Psoas muscle (tissue), 8 donors: ENCODE results near the gene IFNA7. TPM values are rescaled to one million over a fixed set of nuclear protein-coding genes. Genes with fewer than 3 reads are reported as not detected.

Experiments used
- ATAC-seq, 4 donors: fragments of 200-7000 bp; cut with Tn5 transposase; one replicate each; pipeline ENCODE4 v1.9.1; 2020; ENCODE audit warnings: moderate library complexity in 3 of 4, mild to moderate bottlenecking in 2 of 4
- DNase-seq, 2 donors: peaks; one replicate each; pipeline ENCODE4 v3.0.0-alpha.2; 2020
- H3K27ac ChIP-seq: fragments of 200-600 bp; one replicate; pipeline ENCODE4 v1.8.0; 2022
- H3K27me3 ChIP-seq, 3 donors: fragments of 200-600 bp in 1 of 3; one replicate each; pipeline versions ENCODE4 v1.6.1 to v1.8.0; 2013 to 2022; ENCODE audit warnings: low read length in 2 of 3, mild to moderate bottlenecking in 2 of 3, moderate library complexity in 1 of 3; ENCODE audit not compliant: insufficient read depth in 3 of 3
- H3K36me3 ChIP-seq, 2 donors: fragments of 200-600 bp in 1 of 2; one replicate each; pipeline versions ENCODE4 v1.6.1 to v1.8.0; 2013 to 2022; ENCODE audit warnings: low read depth in 1 of 2, mild to moderate bottlenecking in 1 of 2, moderate library complexity in 1 of 2; ENCODE audit not compliant: insufficient read depth in 1 of 2
- H3K4me1 ChIP-seq: fragments of 200-600 bp; one replicate; pipeline ENCODE4 v1.8.0; 2022
- H3K4me3 ChIP-seq: fragments of 200-600 bp; one replicate; pipeline ENCODE4 v1.8.0; 2022; ENCODE audit warnings: mild to moderate bottlenecking
- H3K9me3 ChIP-seq: fragments of 200-600 bp; one replicate; pipeline ENCODE4 v1.8.0; 2022
- CTCF ChIP-seq: fragments of 200-600 bp; IDR thresholded peaks from one replicate; pipeline ENCODE4 v1.8.0; 2022; ENCODE audit warnings: antibody characterized with exemption
- WGBS, 3 donors: extraction: QIAGEN DNeasy Blood & Tissue Kit; methylation state at CpG; one replicate each; pipeline versions ENCODE4 v1.1.6 to v1.1.7; 2013; 5-methylcytosine and 5-hydroxymethylcytosine counted together
- intact Hi-C, 2 donors: fragments of 100-400 bp; cut with DNase I; formaldehyde crosslinking; loops; one replicate each; pipeline versions ENCODE4 v1.11.0 to v1.14.2; 2022
- polyA plus RNA-seq, 3 donors: library from polyadenylated mRNA; stranded (reverse); fragments of 200-250 nt; gene quantifications; one replicate each; pipeline ENCODE4 v1.2.3, GENCODE V29; 2013
- total RNA-seq, 4 donors: library from RNA; stranded (reverse); fragmentation: NEBNext Ultra II Directional in 2 of 4; extraction: Animal tissue kit (Norgen Biotek cat#: 25700) in 2 of 4; gene quantifications; one replicate each; pipeline versions ENCODE4 v1.2.1 to v1.2.4, GENCODE V29; 2021 to 2023
- donor health status: healthy with polysubstance abuse.
- donor health status: DM: no; HTN: no; CAD: no; lungs with moderate emphysema.
- donor health status: Bipolar disorder and iron deficiency.
- donor health status: healthy.
- donor health status: DM: yes; HTN: yes; CAD: no.
- donor health status: DM: no; HTN: no; CAD: no.
- donor health status: DM: no; HTN: no; CAD: no.
- donor health status: DM: yes; HTN: yes; CAD: no.

The IFNA7 gene
- total and polyA plus RNA-seq, 7 donors: not detected

- H3K27ac ChIP-seq: no peak overlapping the region
- H3K4me3 ChIP-seq: no peak overlapping the region
- no peak for TF ChIP-seq CTCF
- intact Hi-C loops: no loop called here
- H3K27me3 ChIP-seq: no peaks in the 10 kb centered on the region
- H3K9me3 ChIP-seq: no peaks in the 10 kb centered on the region
- no peaks in the 10 kb centered on the region for H3K36me3 ChIP-seq
- ATAC-seq: no peak
- H3K4me1 ChIP-seq: no peaks in the 10 kb centered on the region
- DNase-seq: no peak
- 30 to 41% (median 40%) methylated on average over 1 of the region's 1 CpG for WGBS, 3 donors
Observed at GRCh38 chr9:21160178-21160577, 41.8 kb downstream of the IFNA7 start.

GRCh38 chr9:21155501-21155900 lies 46.5 kb downstream of the IFNA7 start:
- Histone ChIP-seq H3K9me3 (no peaks in the 10 kb centered on the region), H3K4me3 (no peak overlapping the region), H3K27ac (no peak overlapping the region), H3K4me1 (no peaks in the 10 kb centered on the region), H3K27me3 (no peaks in the 10 kb centered on the region), H3K36me3 (no peaks in the 10 kb centered on the region)
- intact Hi-C loops: no loop called here
- DNase-seq (no peak), ATAC-seq (no peak)
- TF ChIP-seq CTCF: no peak
- WGBS, 3 donors: 38 to 44% (median 43%) methylated on average over 2 of the region's 2 CpGs

DNA sequence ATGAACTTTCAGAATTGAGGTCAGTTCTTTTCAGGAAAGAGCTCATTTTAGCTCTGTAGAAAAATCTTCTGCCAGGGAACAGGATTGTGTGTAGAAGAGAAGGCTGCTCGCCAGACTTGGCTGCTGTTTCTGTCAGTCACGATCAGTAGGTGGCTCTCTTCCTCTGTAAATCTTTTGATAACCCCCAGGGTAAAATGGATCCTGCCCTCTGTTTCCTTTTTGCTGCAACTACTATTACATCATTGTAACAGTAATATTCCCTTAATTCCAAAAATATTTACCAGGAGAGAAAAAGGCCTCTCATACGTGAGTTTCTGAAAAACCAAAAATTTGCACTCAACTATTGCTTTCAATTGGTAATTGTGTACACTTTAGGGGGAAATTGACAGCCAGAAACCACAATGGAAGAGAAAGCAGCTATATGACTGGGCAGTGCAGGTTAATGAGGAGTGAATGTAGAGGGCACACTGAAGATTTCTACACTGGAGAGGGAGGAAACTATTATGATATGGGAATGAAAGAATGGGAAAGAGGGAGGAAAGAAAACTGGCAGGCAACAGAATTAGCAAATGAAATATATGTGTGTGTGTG lies 47.9 kb downstream of the IFNA7 start:
- Histone ChIP-seq H3K4me1 (no peaks in the 10 kb centered on the region), H3K27me3 (no peaks in the 10 kb centered on the region), H3K36me3 (no peaks in the 10 kb centered on the region), H3K27ac (no peak overlapping the region), H3K4me3 (no peak overlapping the region), H3K9me3 (no peaks in the 10 kb centered on the region)
- intact Hi-C loops: no loop called here
- DNase-seq: no peak
- 6 to 9% (median 7%) methylated on average over 3 of the region's 3 CpGs for WGBS, 3 donors
- no peak for TF ChIP-seq CTCF
- no peak for ATAC-seq

DNA sequence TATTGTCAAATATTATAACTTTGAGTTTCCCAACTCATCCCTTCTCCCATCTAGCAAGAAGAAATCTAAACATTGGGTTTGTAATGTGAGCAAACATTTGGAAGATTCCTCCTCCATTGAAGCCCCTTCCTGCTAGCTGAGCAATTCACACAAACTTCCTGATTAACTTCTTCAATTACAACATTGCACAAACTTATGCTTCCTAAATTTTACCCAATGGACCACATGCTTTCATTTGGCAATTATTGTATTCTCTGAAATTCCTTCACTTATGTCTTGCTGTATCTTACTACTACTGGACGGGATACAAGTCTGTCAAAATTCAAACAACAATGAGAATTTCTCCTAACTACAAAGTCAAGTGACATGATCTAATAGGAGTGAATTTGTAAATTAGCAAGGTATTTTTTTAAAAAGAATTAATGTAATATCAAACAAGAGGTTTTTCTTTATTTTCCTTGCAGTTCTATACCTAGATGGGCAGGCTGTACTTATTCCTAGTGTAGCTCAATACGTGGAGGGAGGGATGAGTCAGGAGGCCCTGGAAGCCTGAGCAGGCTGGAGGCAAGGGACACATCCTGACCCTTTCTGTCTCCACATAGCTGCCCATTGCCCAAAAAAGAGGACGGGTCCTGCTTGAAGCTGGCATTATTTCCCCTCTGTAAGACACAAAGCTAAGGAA lies 48.5 kb downstream of the IFNA7 start:
- Histone ChIP-seq H3K9me3 (no peaks in the 10 kb centered on the region), H3K36me3 (no peaks in the 10 kb centered on the region), H3K27me3 (no peaks in the 10 kb centered on the region), H3K4me1 (no peaks in the 10 kb centered on the region), H3K4me3 (no peak overlapping the region), H3K27ac (no peak overlapping the region)
- DNase-seq (no peak), ATAC-seq (no peak)
- no peak for TF ChIP-seq CTCF
- intact Hi-C loops: no loop called here
- 31 to 34% (median 31%) methylated on average over 3 of the region's 3 CpGs for WGBS, 3 donors

Other genes starting within 250 kb of the IFNA7 start
- under 1 TPM; 0.23 to 0.52 (median 0.38) TPM for gene HACD4, start 170.6 kb downstream of the IFNA7 start, total RNA-seq
- gene HACD4, start 170.6 kb downstream of the IFNA7 start, polyA plus RNA-seq: under 1 TPM; 0.16 to 0.21 (median 0.16) TPM
- gene IFNB1, start 124.3 kb downstream of the IFNA7 start, total RNA-seq: not detected
- not detected for gene IFNB1, start 124.3 kb downstream of the IFNA7 start, polyA plus RNA-seq
- not detected for gene IFNW1, start 60.4 kb downstream of the IFNA7 start, total RNA-seq
- gene IFNW1, start 60.4 kb downstream of the IFNA7 start, polyA plus RNA-seq: not detected
- not detected for gene IFNA21, start 35.5 kb downstream of the IFNA7 start, total RNA-seq
- gene IFNA21, start 35.5 kb downstream of the IFNA7 start, polyA plus RNA-seq: not detected
- gene IFNA4, start 14.6 kb downstream of the IFNA7 start, total RNA-seq: not detected
- gene IFNA4, start 14.6 kb downstream of the IFNA7 start, polyA plus RNA-seq: not detected
- gene IFNA10, start 4.9 kb upstream of the IFNA7 start, total RNA-seq: not detected
- gene IFNA10, start 4.9 kb upstream of the IFNA7 start, polyA plus RNA-seq: under 1 TPM in 1 of 3 donors, not detected in 2; 0.14 TPM
- gene IFNA16, start 15.1 kb upstream of the IFNA7 start, total RNA-seq: not detected
- gene IFNA16, start 15.1 kb upstream of the IFNA7 start, polyA plus RNA-seq: not detected
- not detected for gene IFNA17, start 26.0 kb upstream of the IFNA7 start, total RNA-seq
- not detected for gene IFNA17, start 26.0 kb upstream of the IFNA7 start, polyA plus RNA-seq
- gene IFNA14, start 37.8 kb upstream of the IFNA7 start, total RNA-seq: not detected
- gene IFNA14, start 37.8 kb upstream of the IFNA7 start, polyA plus RNA-seq: not detected
- not detected for gene IFNA5, start 103.1 kb upstream of the IFNA7 start, total RNA-seq
- gene IFNA5, start 103.1 kb upstream of the IFNA7 start, polyA plus RNA-seq: under 1 TPM in 1 of 3 donors, not detected in 2; 0.05 TPM
- 10 to 100 TPM in 1 of 4 donors, 1 to 10 TPM in 3; 7.5 to 10.2 (median 8.0) TPM for gene KLHL9, start 133.2 kb upstream of the IFNA7 start, total RNA-seq
- gene KLHL9, start 133.2 kb upstream of the IFNA7 start, polyA plus RNA-seq: 1 to 10 TPM; 3.6 to 8.4 (median 5.2) TPM
- gene IFNA6, start 148.7 kb upstream of the IFNA7 start, total RNA-seq: not detected
- not detected for gene IFNA6, start 148.7 kb upstream of the IFNA7 start, polyA plus RNA-seq
- gene IFNA13, start 165.9 kb upstream of the IFNA7 start, total RNA-seq: not detected
- not detected for gene IFNA13, start 165.9 kb upstream of the IFNA7 start, polyA plus RNA-seq
- not detected for gene IFNA2, start 183.2 kb upstream of the IFNA7 start, total RNA-seq
- gene IFNA2, start 183.2 kb upstream of the IFNA7 start, polyA plus RNA-seq: not detected
- gene IFNA8, start 206.9 kb upstream of the IFNA7 start, total RNA-seq: not detected
- not detected for gene IFNA8, start 206.9 kb upstream of the IFNA7 start, polyA plus RNA-seq
- not detected for gene IFNA1, start 238.2 kb upstream of the IFNA7 start, total RNA-seq
- gene IFNA1, start 238.2 kb upstream of the IFNA7 start, polyA plus RNA-seq: not detected